Retina (tissue), 1 donor: ENCODE results near the gene TACR1.

Experiments used
- DNase-seq: peaks from one replicate; pipeline ENCODE4 v3.0.0-alpha.2; 2016

Gene TACR1

GRCh38 chr2:75139171-75139570 is 60.1 kb downstream of the TACR1 start:
- DNase-seq, result no peak

DNA sequence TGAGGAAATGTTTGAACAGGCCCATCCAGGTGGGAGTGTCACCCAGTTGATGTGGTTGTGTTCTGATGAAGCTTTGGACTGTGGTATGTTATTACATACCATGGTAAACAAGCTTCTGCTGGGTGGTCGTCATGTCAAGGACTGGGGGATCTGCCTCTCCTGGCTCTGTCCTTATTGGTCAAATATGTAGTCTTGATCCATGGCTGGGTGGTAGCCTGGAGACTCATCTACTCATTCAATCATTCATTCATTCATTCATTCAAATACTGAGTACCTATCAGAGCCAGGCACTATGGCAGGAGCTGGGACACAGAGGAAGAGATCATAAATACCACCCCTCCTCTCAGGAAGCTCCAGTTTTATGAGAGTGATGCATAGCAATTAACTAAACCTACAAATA is 60.8 kb downstream of the TACR1 start:
- no peak for DNase-seq

DNA sequence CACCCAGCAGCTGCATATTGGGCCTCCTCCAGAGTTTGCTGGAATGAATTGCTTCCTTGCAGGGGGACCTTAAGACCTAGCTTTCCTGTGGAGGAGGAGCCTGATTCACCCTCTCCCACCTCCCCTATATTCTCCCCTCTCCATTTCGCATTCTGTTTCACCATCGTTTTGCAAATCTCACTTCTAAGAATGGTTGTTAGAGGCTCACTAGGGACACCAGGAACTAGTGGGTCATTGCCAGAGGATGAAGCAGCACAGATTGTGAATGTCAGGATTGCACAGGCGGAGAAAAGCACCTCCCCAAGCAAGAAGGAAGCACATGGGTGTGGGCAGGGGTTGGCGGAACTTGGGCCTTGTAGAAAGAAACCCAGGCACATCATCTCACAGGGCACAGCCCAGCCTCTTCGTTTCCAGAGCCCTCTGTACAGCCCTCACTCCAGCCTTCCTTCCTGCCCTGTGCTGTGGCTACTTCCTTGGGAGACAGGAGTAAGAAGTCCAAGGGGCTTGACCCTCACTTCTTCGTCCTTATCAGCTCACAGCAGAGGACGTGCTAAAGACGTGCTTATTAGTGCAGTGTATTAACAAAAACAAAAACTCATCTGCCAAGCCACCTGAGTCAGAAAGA is 63.4 kb downstream of the TACR1 start:
- DNase-seq, result no peak

- DNase-seq, result no peak
These were observed 64.5 kb downstream of the TACR1 start for GRCh38 chr2:75134860-75135259.

GRCh38 chr2:75133621-75134570 is 65.4 kb downstream of the TACR1 start:
- DNase-seq, result no peak

- DNase-seq, result no peak
These were observed 69.1 kb downstream of the TACR1 start for GRCh38 chr2:75130171-75130570.

GRCh38 chr2:75123876-75124275 is 75.4 kb downstream of the TACR1 start:
- no peak for DNase-seq

- DNase-seq, result no peak
These were observed 86.0 kb downstream of the TACR1 start for GRCh38 chr2:75113231-75113869.

DNA sequence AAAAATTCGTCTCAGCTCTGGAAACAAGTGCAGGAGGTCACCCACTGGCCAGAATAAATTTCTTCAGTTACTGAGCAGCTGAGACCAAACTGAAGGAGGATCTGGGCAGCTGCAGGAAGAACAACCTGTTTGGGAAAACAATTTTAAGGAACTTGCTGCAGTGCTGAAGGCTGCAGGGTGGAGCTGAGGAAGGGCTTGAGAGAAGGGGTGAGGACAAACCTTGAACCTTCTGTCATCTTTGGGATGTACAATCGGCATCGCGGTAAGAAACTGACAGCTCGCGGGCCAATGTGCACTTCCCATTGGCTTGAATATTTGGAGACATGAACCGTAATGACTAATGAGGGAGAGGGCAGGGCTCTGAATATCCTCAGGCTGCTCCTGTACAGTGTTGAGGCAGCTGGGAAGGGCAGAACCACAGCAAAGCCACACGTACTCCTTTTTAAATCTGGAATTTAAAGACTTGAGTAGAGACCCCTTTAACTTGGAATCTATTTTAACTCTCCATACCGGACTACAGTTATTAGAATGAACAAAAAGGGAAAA is 90.3 kb downstream of the TACR1 start:
- DNase-seq, result no peak

GRCh38 chr2:75102011-75102410 is 97.3 kb downstream of the TACR1 start:
- no peak for DNase-seq

DNA sequence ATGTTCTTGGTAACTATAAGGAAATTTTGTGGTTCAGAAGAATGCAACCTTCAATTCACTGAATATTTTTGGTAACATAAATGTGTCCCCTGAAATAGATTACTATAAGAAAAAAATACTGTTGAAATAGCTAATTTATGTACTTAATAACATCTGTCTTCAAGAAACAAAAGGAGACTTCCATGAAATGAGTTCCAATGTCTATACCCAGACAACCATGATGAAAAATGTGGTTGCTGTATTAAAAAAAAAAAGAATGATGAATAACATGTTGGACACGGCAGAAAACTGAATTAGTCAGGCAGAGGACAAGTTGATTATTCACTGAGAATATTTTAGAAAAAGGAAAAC is 98.5 kb downstream of the TACR1 start:
- no peak for DNase-seq

DNA sequence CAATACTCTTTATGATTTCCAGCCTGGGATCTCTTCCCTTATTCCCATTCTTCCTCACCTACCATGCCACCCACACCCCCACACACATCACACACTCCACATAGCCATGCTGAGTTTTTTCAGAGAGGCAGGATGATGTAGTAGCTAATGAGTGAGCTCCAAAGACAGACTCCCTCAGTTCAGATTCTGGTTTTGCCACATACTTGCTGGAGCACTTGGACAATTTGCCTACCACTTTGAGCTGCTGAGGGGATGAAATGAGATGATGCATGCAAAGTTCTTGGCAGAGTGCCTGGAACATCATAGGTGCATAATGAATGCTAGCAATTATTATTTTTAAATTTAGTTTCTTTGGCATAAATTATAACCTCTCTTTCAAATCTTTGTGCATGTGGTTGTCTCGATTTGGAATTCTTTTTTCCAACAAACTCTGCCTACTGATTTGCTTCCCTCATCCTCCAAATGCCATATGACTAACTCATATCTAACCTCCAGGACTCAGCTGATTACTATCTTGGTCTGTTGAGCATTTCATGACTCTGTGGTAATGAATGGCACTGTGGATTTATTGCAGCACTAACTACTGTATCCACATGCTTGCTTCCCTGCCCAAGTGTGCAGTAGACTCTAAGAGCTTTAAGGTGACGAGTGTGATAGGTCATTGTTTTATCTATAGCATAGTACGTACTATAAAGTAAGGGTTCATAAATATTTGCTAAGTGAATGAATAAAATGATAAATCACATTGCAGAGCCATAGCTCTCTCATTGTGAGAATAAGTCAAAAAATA is 99.1 kb downstream of the TACR1 start:
- DNase-seq, result no peak

GRCh38 chr2:75099521-75099922 is 99.8 kb downstream of the TACR1 start:
- no peak for DNase-seq

- no peak for DNase-seq
These were observed 100.5 kb downstream of the TACR1 start for GRCh38 chr2:75098856-75099255.

GRCh38 chr2:75097831-75098230 is 101.5 kb downstream of the TACR1 start:
- DNase-seq, result no peak

- no peak for DNase-seq
These were observed 104.9 kb downstream of the TACR1 start for GRCh38 chr2:75094405-75094804.

DNA sequence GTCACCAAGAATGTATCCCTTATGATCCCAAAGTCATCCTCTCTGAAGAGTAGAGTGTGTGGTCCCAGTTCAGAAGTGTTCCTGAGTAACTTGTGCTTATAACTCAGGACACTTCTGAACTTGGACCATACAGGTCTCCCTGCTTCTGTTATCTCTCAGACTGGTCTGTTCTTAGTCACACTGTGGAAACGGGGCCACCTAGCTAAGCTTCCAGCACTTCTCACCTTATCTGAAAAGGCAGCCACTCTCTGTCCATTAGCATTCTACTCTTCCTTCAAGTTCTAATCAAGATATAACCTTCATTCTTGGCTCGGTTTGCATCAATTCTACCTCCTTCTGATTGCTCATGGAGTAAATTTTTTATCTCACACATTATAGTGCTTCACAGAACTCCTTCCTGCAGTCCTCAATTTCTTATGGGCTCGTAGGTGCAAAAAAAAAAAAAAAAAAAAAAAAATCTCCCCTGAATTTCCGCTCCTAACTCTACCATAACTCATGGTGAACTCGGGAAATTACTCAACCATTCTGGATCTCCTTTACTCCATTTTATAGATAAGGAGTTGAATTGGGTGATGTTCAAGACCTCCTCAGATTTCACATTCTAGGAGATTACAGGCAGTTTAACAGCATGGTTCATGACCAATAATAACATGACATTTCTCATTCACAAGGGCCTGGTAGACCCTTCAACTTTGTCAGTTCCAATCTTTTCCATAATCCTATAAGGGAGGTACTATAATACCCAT is 108.4 kb downstream of the TACR1 start:
- no peak for DNase-seq

- no peak for DNase-seq
These were observed 109.8 kb downstream of the TACR1 start for GRCh38 chr2:75089471-75089870.

- no peak for DNase-seq
These were observed 110.5 kb downstream of the TACR1 start for GRCh38 chr2:75088791-75089190.

- no peak for DNase-seq
These were observed 111.6 kb downstream of the TACR1 start for GRCh38 chr2:75087736-75088135.

DNA sequence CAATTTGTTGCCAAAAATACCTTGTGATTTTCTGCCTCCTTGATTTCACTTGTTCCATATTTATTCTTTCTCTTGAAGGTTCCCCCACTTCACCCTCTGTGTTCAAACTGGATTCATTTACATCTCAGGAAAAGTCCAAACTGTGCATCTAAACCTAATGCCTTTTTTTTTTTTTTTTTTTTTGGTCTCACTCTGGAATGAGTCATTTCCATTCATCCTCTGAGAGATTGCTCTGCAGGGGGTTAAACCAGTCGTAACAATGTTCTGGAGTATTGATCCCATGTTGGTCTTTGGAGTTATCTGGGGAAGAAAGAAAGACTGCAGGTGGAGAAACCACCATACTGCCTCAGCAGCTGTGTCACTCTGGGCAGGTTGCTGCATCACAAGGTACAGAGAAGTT is 119.7 kb downstream of the TACR1 start:
- DNase-seq, result no peak

GRCh38 chr2:75077909-75078308 is 121.4 kb downstream of the TACR1 start:
- DNase-seq, result no peak
